H9 (cell line): Measurements from ENCODE around the gene ENO1. TPM values are rescaled to one million over a fixed set of nuclear protein-coding genes. Genes with fewer than 3 reads are reported as not detected.

ENCODE experiments used
- DNase-seq: peaks from one replicate; pipeline ENCODE4 v3.0.0-alpha.2; 2017
- H2AFZ ChIP-seq: one replicate; pipeline ENCODE4 v1.6.1; 2013; ENCODE audit warnings: mild to moderate bottlenecking, low read length, control low read depth, moderate library complexity
- H2AK5ac ChIP-seq: 2 replicates; pipeline ENCODE4 v1.6.1; 2013; ENCODE audit warnings: low read length, control low read depth, mixed read lengths; ENCODE audit not compliant: insufficient read length
- H2BK120ac ChIP-seq: one replicate; pipeline ENCODE4 v1.6.1; 2013; ENCODE audit warnings: low read depth, mild to moderate bottlenecking, low read length, control low read depth, inconsistent platforms; ENCODE audit not compliant: poor library complexity, severe bottlenecking
- H2BK12ac ChIP-seq: 2 replicates; pipeline ENCODE4 v1.6.1; 2013; ENCODE audit warnings: low read length, control low read depth, mixed read lengths, low read depth; ENCODE audit not compliant: insufficient read length
- H2BK15ac ChIP-seq: 2 replicates; pipeline ENCODE4 v1.6.1; 2013; ENCODE audit warnings: low read depth, low read length, control low read depth
- H2BK20ac ChIP-seq: one replicate; pipeline ENCODE4 v1.6.1; 2013; ENCODE audit warnings: low read depth, mild to moderate bottlenecking, low read length, control low read depth, inconsistent platforms; ENCODE audit not compliant: poor library complexity, severe bottlenecking
- H2BK5ac ChIP-seq: 2 replicates; pipeline ENCODE4 v1.6.1; 2013; ENCODE audit warnings: low read length, control low read depth, mixed read lengths; ENCODE audit not compliant: insufficient read length
- H3K14ac ChIP-seq: 2 replicates; pipeline ENCODE4 v1.6.1; 2013; ENCODE audit warnings: low read length, control low read depth; ENCODE audit not compliant: insufficient read depth
- H3K18ac ChIP-seq: 2 replicates; pipeline ENCODE4 v1.6.1; 2013; ENCODE audit warnings: low read depth, mild to moderate bottlenecking, mixed read lengths, low read length, control low read depth; ENCODE audit not compliant: insufficient read length
- H3K23ac ChIP-seq: 2 replicates; pipeline ENCODE4 v1.6.1; 2013; ENCODE audit warnings: low read length, control low read depth, mixed read lengths, low read depth; ENCODE audit not compliant: insufficient read length
- H3K23me2 ChIP-seq: 2 replicates; pipeline ENCODE4 v1.6.1; 2013; ENCODE audit warnings: low read depth, mild to moderate bottlenecking, mixed read lengths, low read length, control low read depth; ENCODE audit not compliant: insufficient read length, poor library complexity, severe bottlenecking
- H3K27ac ChIP-seq: 2 replicates; pipeline ENCODE4 v1.5.1; 2013; ENCODE audit warnings: low read length, control low read depth, mixed read lengths, low read depth; ENCODE audit not compliant: insufficient read length
- H3K27me3 ChIP-seq: 2 replicates; pipeline ENCODE4 v1.6.1; 2013; ENCODE audit warnings: low read length, control low read depth, inconsistent platforms; ENCODE audit not compliant: insufficient read depth
- H3K4ac ChIP-seq: 2 replicates; pipeline ENCODE4 v1.6.1; 2013; ENCODE audit warnings: low read depth, mild to moderate bottlenecking, control low read depth, inconsistent platforms, low read length, moderate library complexity
- H3K4me1 ChIP-seq: 2 replicates; pipeline ENCODE4 v1.6.1; 2013; ENCODE audit warnings: low read length, control low read depth, inconsistent platforms; ENCODE audit not compliant: insufficient read depth
- H3K4me2 ChIP-seq: 2 replicates; pipeline ENCODE4 v1.6.1; 2013; ENCODE audit warnings: low read length, control low read depth, mixed read lengths; ENCODE audit not compliant: insufficient read length, insufficient read depth
- H3K56ac ChIP-seq: 2 replicates; pipeline ENCODE4 v1.6.1; 2013; ENCODE audit warnings: low read depth, mild to moderate bottlenecking, mixed read lengths, low read length, control low read depth; ENCODE audit not compliant: insufficient read length
- H3K79me1 ChIP-seq: 2 replicates; pipeline ENCODE4 v1.6.1; 2013; ENCODE audit warnings: low read depth, mild to moderate bottlenecking, moderate library complexity, low read length, control low read depth, inconsistent platforms; ENCODE audit not compliant: insufficient read depth, poor library complexity, severe bottlenecking
- H3K79me2 ChIP-seq: 2 replicates; pipeline ENCODE4 v1.6.1; 2013; ENCODE audit warnings: low read length, control low read depth, inconsistent platforms; ENCODE audit not compliant: insufficient read depth
- H3K9ac ChIP-seq: 2 replicates; pipeline ENCODE4 v1.6.1; 2013; ENCODE audit warnings: low read length, control low read depth, mixed read lengths; ENCODE audit not compliant: insufficient read length; ENCODE audit errors: extremely low read depth
- H3K9me3 ChIP-seq: one replicate; pipeline ENCODE4 v1.6.1; 2013; ENCODE audit warnings: low read depth, low read length, inconsistent platforms; ENCODE audit not compliant: control insufficient read depth
- H3T11ph ChIP-seq: one replicate; pipeline ENCODE4 v1.6.1; 2013; ENCODE audit warnings: mild to moderate bottlenecking, low read length, control low read depth, inconsistent platforms
- H4K20me1 ChIP-seq: one replicate; pipeline ENCODE4 v1.6.1; 2013; ENCODE audit not compliant: control insufficient read depth, insufficient read length, insufficient read depth
- H4K5ac ChIP-seq: 2 replicates; pipeline ENCODE4 v1.6.1; 2013; ENCODE audit warnings: low read depth, mild to moderate bottlenecking, mixed read lengths, low read length, control low read depth; ENCODE audit not compliant: insufficient read length
- H4K8ac ChIP-seq: replicated peaks from 2 replicates; pipeline ENCODE4 v1.6.1; 2013; ENCODE audit warnings: low read length, control low read depth, mixed read lengths, low read depth; ENCODE audit not compliant: insufficient read length
- H4K91ac ChIP-seq: 2 replicates; pipeline ENCODE4 v1.6.1; 2013; ENCODE audit warnings: low read depth, mild to moderate bottlenecking, moderate library complexity, mixed read lengths, low read length, control low read depth; ENCODE audit not compliant: insufficient read length
- H3K27ac Mint-ChIP-seq, 3 experiments: 2 replicates in 2 of 3; 3 replicates in 1 of 3; pipeline ENCODE4 v1.8.0; 2020 to 2021; ENCODE audit warnings: mixed read lengths in 3 of 3, mild to moderate bottlenecking in 1 of 3, moderate library complexity in 1 of 3
- H3K27me3 Mint-ChIP-seq: 2 replicates; pipeline ENCODE4 v1.8.0; 2021; ENCODE audit warnings: low read depth, mild to moderate bottlenecking, moderate library complexity, mixed read lengths
- H3K36me3 Mint-ChIP-seq, 3 experiments: 2 replicates in 2 of 3; 3 replicates in 1 of 3; pipeline ENCODE4 v1.8.0; 2020 to 2021; ENCODE audit warnings: low read depth in 3 of 3, mixed read lengths in 3 of 3; ENCODE audit not compliant: insufficient read depth in 1 of 3
- H3K4me1 Mint-ChIP-seq, 2 experiments: 2 replicates each; pipeline ENCODE4 v1.8.0; 2020; ENCODE audit warnings: mixed read lengths in 2 of 2
- H3K4me3 Mint-ChIP-seq, 2 experiments: 2 replicates in 1 of 2; 3 replicates in 1 of 2; pipeline ENCODE4 v1.8.0; 2020 to 2021; ENCODE audit warnings: mild to moderate bottlenecking in 2 of 2, mixed read lengths in 2 of 2, moderate library complexity in 1 of 2
- H3K9me3 Mint-ChIP-seq, 2 experiments: 2 replicates in 1 of 2; 3 replicates in 1 of 2; pipeline ENCODE4 v1.8.0; 2020; ENCODE audit warnings: mild to moderate bottlenecking in 2 of 2, mixed read lengths in 2 of 2, moderate library complexity in 1 of 2
- WGBS: extraction: QIAGEN DNeasy Blood & Tissue Kit; methylation state at CpG from one replicate; pipeline ENCODE4 v1.1.7; 2013; ENCODE audit warnings: missing lambda C conversion rate, low lambda C conversion rate, mixed read lengths; ENCODE audit not compliant: insufficient read length; ENCODE audit errors: extremely low coverage; 5-methylcytosine and 5-hydroxymethylcytosine counted together
- total RNA-seq: library from RNA; stranded (reverse); gene quantifications from 2 replicates; pipeline ENCODE4 v1.2.1, GENCODE V29; 2021
- TF ChIP-seq, protein P1 (sequence below): fragments of 200-600 bp; sonication (generic); conservative IDR thresholded peaks from 3 replicates; pipeline ENCODE4 v1.8.0; 2021; ENCODE audit warnings: antibody characterized with exemption, mild to moderate bottlenecking

ENO1 gene
- total RNA-seq, 1 experiment from 2014 or later, result 1,781 TPM

DNA sequence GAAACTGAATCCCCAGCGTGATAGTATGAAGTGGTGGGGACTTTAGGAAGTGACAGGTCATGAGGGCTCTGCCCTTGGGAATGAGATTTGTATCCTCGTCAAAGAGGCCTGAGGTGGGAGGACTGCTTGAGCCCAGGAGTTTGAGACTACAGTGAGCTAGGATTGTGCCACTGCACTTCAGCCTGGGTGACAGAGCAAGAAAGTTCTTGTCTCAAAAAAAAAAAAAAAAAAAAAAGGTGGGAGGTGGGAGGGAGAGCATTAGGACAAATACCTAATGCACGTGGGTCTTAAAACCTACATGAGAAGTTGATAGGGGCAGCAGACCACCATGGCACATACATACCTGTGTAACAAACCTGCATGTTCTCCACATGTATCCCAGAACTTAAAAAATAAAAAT, 37.1 kb downstream of the ENO1 start:
- Histone ChIP-seq H3K27ac (no peak overlapping the region), H3K4me1 (no peaks in the 10 kb centered on the region), H3K23ac (no peak overlapping the region), H4K91ac (no peak overlapping the region), H2BK15ac (no peak overlapping the region), H3K9ac (no peak overlapping the region), H3K79me1 (no peaks in the 10 kb centered on the region), H4K5ac (no peak overlapping the region), H3K4me2 (no peak overlapping the region), H3K56ac (no peak overlapping the region), H3K23me2 (no peaks in the 10 kb centered on the region), H2BK120ac (no peak overlapping the region), H2BK5ac (no peak overlapping the region), H3K4ac (no peak overlapping the region), H3K18ac (no peak overlapping the region), H3K14ac (no peak overlapping the region), H3T11ph (no peak overlapping the region), H3K9me3 (no peaks in the 10 kb centered on the region), H4K8ac (no peak overlapping the region), H2AK5ac (no peak overlapping the region), H2BK12ac (no peak overlapping the region), H4K20me1 (no peaks in the 10 kb centered on the region), H2BK20ac (no peak overlapping the region), H2AFZ (no peak overlapping the region), H3K27me3 (no peaks in the 10 kb centered on the region), H3K79me2 (no peaks in the 10 kb centered on the region)
- peaks cover 8 to 10% of the 10 kb centered on the region in 2 experiments for H3K4me1 Mint-ChIP-seq
- no peak for DNase-seq
- peaks cover 3 to 5% of the 10 kb centered on the region in 2 experiments; a peak in 4 of 5 replicates for H3K9me3 Mint-ChIP-seq
- WGBS, result no CpG with 5 or more reads among the region's 3 CpGs
- H3K36me3 Mint-ChIP-seq, result peaks cover 0 to 3% (median 0%) of the 10 kb centered on the region in 3 experiments; a peak in 1 of 7 replicates
- TF ChIP-seq, protein P1, sequence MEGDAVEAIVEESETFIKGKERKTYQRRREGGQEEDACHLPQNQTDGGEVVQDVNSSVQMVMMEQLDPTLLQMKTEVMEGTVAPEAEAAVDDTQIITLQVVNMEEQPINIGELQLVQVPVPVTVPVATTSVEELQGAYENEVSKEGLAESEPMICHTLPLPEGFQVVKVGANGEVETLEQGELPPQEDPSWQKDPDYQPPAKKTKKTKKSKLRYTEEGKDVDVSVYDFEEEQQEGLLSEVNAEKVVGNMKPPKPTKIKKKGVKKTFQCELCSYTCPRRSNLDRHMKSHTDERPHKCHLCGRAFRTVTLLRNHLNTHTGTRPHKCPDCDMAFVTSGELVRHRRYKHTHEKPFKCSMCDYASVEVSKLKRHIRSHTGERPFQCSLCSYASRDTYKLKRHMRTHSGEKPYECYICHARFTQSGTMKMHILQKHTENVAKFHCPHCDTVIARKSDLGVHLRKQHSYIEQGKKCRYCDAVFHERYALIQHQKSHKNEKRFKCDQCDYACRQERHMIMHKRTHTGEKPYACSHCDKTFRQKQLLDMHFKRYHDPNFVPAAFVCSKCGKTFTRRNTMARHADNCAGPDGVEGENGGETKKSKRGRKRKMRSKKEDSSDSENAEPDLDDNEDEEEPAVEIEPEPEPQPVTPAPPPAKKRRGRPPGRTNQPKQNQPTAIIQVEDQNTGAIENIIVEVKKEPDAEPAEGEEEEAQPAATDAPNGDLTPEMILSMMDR, result no peak
- H3K27me3 Mint-ChIP-seq, result no peaks in the 10 kb centered on the region; the same call in none of the 2 replicates
- H3K27ac Mint-ChIP-seq, result no peak overlapping the region; a peak in 1 of 7 replicates
- no peak overlapping the region for H3K4me3 Mint-ChIP-seq
